ENCODE measurements around the gene DDR1.
A peak's percentile ranks its signal among the peaks of the same experiment; 100 is the strongest.
"Not testable (repeated sequence)": the region's sequence is repeated elsewhere in the genome, so short reads cannot be mapped to it uniquely, and the experiment has no call there.

Gene DDR1

DNA sequence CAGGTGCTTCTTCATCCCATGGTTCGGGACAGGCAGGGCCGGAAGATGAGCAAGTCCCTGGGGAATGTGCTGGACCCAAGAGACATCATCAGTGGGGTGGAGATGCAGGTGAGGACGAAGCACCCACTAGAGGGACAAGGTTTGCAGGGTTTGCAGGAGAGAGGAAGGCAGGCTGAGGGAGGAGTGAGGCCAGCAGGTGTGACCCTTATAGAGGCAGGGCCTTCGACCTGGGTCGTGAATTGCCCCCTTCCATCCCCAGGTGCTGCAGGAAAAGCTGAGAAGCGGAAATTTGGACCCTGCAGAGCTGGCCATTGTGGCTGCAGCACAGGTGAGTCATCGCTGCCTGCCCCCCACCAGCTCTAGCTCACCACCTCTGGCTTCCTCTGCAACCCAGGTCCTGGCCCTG, 38.1 kb downstream of the DDR1 start:
- DNase-seq: no peak

DNA sequence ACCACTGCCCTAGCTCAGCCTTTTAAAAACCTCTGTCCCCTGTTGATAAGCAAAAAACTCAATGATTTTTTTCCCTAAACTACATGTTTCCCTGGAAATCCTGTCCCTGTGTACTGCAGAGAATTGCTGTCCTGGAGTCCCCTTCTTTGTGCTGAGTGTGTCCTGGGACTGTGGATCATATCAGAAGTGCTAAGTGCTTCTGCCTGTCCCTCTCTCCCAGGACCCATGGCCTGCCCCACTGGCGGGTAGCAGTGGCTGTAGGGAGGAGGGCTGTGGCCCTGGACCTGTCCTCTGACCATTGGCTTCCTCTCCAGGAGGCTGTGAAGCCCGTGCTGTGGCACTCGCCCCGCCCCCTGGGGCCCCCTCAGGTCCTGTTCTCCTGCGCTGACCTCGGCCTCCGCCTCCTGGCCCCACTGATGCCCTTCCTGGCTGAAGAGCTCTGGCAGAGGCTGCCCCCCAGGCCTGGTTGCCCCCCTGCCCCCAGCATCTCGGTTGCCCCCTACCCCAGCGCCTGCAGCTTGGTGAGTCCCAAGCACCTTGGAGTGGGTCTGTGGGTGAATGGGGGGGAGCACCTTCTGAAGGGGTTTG, 39.8 kb downstream of the DDR1 start:
- DNase-seq: not testable (repeated sequence)

DNA sequence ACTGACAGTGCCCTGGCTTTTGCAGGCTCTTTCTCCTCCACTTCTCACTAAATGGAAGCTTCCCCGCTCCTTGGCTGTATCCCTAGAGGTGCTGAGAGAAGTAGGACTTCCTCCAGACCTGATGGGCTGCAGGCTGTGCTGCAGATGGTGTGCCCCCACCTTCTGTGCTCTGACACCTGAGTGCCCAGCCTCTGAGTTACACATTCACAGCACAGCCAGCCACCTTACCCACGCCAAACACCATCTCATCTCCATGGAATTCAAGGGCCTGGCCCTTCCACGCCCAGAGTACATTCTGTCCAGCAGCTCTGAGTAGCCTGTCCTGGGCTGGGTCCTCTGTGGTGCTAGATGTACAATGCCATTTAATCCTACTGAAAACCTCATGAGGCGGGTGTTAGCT, 42.3 kb downstream of the DDR1 start:
- DNase-seq: no peak

DNA sequence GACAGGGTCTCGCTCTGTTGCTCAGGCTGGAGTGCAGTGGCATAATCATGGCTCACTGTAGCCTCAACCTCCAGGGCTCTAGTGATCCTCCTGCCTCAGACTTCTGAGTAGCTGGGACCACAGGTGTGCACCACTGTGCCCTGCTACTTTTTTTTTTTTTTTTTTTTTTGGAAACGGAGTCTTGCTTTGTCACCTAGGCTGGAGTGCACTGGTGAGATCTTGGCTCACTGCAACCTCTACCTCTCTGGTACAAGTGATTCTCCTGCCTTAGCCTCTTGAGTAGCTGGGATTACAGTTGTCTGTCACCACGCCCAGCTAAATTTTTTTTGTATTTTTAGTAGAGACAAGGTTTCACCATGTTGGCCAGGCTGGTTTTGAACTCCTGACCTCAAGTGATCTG, 42.8 kb downstream of the DDR1 start:
- DNase-seq: not testable (repeated sequence)

DNA sequence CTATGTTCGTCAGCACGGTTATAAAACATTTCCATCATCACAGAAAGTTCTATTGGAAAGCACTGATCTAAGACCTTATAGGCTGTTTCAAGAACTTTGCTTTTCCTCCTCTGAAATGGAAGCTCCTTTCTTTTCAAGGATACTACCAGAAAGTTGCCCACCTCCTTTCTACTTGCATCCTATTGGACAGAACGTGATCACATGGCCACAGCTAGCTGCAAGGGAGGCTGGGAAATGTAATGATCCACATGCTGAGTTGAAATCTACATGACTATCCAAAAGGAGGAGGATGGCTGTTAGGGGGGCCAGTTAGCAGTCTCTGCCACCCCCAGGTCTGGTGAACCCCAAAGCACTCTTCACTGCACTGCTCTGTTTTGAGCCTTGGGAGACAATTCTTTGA, 44.4 kb downstream of the DDR1 start:
- DNase-seq: no peak

DNA sequence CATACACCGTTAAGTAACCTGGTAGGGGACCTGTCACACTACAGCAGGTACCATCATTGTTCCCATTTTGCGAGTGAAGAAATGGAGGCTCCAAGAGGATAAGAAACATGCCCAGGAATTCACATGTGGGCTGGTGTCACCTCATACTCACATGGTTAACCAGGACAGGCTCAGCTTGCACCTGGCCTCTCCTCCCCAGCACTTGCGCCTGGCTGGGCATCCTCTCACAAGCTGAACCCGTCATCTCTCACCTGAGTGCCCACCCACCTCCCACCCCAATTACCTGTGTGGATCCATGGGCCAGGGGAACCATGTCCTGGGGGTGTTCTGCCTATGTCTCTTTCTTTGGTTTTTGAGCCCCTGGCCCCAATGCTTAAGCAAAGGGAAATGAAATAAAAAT, 46.2 kb downstream of the DDR1 start:
- no peak for DNase-seq

DNA sequence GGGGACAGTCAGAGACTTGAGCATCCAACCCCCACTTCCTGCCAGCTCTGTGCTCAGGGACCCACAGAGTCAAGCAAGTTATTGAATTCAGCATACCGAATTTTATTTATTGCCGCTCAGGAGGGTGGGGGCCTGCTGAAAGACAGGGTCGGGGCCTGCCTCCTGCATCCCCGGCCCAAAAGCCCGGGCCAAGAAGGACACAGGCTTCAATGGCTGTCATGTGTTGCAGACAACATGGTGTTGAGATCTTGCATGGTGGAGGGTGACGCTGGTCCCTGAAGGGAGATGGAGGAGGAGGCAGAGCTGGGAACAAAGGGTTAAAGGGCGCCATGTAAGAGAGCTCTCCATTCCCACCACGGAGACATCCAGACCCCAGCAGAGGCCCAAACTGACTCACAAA, 47.0 kb downstream of the DDR1 start:
- DNase-seq: no peak

DNA sequence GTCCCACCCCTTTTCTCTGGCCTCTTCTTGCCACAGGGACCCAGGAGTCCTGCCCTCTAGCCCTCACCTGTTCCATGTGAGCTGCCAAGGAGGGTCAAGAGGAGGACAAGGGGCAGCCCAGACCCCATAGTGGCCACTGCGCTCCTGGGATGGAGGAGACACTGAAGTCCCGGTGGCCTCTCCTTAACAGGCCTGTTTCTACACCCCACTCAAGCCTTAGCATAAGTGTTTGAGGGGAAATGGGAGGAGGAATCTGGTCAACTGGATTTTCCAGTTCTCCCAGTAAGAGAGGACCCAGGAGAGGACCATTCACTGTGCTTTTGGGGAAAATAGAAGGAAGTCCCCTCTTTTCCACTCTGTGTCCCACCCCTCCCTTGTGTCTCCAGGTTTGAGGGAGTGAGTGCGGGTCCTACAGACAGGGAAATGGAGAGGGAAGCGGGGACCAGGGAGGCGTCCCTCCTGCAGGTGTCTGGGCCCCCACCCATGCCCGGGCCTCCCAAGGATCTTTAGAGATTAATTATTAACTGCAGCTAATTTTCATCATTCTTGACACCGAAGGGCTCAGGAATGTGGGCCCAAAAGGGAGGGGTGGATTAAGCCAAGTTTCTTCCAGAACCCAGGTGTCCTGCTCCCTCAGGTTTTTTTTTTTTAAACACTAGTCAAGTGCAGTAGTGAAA, 47.8 kb downstream of the DDR1 start, which contains the start of gene SFTA2:
Gene SFTA2, minus strand, starts transcription at position 202 of the 677 bp plus-strand sequence. Its CDS starts 74 bp downstream, at position 128.
- DNase-seq: no peak

DNA sequence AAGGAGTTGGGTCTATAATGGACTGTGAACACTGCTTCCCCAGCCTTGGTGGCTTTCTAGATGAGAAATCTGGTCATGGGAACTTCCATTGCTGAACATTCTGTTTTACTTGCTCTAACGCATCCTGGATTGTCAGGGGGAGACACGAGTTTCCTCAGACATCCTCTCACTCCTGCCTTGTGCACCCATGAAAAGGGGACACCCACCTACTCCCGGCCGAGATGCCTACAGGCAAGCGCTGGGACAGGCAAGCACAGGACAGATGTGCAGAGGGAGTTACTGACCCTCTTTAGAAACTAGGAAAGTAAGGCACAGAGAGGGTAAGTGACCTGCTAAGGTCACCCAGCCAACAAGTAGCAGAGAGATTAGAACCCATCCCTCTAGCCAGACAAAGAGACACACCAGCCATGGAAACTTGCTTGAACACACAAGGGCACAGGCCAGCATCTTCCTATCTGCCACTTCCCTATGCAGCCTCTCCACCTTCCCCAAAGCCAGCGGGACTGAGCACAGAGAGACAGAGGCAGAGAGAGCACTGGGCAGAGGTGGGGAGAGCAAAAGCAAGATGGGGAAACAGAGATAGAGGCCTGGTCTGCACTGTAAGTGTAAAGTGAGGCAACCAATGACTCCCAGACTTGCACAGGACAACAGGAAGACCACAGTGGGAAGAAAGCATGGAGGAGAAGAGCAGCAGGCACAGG, 48.5 kb downstream of the DDR1 start:
- DNase-seq: no peak

DNA sequence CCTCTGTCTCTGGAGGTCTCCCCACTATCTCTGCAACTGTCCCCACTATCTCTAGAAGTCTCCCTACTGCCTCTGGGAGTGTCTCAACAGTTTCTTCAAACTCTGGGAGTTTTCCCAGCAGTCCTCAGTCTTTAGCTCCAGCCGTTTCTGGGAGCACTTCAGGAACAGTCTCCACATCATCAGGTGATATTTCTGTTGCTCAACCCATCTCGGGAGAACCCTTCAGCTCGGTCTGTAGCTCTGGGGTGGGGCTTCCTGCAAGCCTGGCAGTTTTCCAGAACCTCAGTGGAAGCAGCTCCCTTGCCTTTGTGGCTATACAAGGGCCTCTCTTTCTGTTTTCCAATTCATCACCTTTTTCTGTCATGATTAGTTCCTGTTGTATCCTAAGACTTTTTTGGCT, 50.7 kb downstream of the DDR1 start:
- no peak for DNase-seq

DNA sequence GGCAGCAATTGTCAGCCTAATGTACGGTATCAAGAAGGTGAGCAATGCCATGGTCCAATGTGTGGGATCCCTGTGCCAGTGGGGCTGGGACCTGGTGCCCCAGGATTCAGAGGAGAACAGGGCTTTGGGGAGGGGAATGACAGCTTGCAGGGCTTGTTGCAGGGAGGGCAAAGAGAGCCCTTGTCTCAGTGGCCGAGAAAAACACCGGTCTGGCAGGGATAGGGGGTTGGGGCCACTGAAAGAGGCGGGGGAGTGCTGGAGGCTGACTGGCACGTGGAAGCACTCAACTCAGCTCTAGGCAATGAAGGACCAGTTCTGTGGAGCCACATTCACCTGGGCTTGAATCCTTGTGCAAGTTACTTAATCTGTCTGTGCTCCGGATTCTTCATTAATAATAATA, 52.9 kb downstream of the DDR1 start:
- DNase-seq: no peak

DNA sequence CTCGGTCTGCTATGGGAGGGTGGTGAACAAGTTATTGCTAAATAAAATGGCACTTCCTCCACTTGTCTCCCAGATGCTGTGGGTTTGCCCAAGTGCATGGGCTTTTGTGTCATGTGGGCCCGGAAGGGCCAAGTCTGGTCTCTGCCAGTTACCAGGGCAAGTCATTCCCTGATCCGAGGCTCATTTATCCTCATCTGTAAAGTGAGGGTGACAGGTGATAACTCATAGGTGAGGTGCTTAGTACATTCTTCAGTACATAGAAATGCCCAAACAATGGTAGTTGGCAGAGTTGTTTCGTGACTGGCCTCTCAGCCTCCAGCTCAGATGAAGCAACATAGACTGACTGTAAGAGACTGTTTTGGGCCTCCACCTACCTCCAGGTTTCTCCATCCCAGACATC, 54.4 kb downstream of the DDR1 start:
- peak; percentile 3 for DNase-seq

DNA sequence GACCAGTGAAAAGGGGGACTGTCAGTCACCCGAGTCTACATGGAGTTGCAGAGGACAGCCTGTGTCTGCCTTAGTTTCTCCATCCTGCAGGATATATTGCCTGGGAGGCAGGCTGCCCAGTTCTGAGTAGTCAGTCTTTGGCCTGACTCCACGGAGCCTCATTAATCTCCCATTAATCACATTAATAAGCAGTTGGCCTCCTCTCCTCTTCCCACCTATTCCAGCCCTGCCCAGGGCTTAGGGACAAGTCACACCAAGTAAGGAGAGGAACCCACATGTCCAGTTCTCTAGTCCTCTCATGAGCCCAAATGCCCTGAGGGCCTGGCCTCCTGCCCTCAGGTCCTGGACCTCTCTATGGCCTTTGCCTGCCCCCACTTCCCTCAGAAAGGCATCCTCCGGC, 55.2 kb downstream of the DDR1 start:
- DNase-seq: no peak

DNA sequence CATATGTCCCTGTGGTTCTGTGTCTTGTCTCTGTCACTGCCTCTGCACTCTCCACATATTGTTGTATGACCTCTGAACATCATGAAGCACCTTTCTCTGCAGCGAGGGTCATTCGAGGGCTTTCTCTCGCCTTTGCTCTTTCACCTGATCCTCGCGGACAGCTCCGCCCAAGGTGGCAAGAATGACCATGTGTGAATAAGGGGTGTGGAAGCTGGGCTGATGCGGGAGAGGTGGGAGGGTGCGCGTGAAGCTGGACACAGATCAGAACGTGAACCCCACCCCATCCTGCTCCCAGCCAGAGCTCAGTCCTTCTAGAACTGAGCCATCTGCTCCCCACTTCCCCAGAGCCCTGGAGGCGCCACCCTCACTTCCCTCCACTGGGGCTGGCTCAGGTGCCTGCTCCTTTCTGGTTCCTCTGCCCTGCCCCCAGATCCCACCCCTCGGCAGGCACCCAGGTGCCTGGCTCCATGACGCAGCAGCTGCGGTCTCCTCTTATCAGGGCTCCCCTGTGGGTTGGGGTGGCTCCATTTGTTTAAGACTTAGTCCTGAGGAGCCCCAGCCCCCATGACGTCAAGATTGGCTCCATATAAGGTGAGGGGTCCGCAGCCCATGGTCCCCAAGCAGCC, 56.2 kb downstream of the DDR1 start, which contains the start of gene MUCL3:
Gene MUCL3, plus strand, starts transcription at position 613 of the 626 bp plus-strand sequence. CDS start 27 bp downstream, outside the sequence.
- no peak for DNase-seq

DNA sequence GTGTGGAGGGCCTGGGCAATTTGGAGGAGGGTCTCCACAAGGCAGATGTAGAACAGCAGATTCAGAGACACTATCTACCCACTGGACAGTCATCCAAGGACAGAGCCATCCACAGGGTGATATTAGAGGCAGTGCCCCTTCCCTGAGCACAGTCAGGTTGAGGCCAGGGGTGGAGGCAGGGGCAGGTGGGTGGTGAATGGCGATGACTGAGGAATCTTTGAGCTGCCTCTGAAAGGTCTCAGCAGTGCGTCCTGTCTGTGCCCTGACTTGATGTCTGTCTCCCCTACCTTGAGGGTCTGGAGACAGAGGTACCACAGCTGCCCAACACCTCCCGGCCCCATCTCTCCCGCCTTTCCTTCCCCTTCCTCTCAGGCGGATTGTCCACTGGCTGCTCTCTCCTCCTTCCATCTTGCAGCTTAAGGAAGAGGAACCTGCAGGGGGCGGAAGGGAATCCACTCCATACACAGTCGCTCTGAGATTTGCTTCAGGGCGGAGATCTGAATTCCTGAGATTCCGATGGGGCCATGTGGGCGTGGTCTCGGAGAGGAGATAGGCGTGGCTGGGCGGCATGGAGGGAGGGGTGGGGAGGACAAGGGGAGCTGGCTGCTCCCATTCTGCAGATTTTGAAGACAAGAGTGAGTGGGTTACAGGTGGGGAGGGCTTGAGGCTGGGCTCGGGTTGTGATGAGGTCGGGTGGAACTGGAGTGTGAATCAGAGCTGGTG, 58.2 kb downstream of the DDR1 start:
- peak; percentile 45 for DNase-seq

DNA sequence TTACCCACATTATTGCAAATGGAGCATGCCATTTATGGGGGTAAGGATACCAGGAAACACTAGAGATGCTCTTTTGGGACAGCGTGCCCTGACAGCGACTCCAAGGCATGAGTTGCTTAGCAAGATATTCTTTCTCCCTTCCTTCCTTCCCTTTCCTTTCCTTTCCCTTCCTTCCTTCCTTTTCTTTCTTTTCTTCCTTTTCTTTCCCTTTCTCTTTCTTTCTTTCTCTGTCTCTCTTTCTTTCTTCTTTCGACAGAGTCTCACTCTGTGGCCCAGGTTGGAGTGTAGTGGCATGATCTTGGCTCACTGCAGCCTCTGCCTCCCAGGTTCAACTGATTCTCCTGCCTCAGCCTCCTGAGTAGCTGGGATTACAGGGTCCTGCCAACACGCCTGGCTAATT, 59.7 kb downstream of the DDR1 start:
- no peak for DNase-seq

DNA sequence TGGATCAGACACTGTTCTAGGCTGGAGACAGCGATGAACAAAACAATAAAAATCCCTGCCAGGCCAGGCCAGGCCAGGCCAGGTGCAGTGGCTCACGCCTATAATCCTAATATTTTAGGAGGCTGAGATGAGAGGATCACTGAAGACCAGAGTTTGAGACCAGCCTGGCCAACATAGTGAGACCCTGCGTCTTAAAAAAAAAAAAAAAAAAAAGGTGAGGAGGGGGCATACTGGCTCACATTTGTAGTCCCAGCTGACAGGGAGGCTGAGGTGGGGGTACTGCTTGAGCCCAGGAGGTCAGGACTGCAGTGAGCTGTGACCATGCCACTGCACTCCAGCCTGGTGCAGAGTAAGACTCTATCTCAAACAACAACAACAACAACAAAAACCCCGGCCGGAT, 61.0 kb downstream of the DDR1 start:
- no peak for DNase-seq

DNA sequence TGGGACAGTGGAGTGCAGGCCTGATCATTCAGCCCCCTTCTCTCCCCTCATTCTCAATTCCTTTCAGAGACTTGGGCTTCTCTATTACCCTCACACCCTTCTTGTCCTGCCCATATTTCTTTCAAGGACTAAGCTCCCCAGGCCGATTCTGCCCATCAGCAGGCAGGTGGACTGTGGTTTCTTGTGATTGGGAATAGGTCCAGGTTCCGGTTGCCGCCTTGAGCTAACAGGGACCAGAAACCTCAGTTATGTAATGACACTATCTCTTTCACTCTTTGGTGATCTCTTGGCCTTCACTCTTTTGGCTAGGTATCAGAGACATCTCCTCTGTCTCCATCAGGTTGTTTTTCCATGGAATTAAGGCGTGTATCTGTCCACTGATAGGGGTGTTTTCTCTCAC, 62.9 kb downstream of the DDR1 start:
- DNase-seq: no peak

DNA sequence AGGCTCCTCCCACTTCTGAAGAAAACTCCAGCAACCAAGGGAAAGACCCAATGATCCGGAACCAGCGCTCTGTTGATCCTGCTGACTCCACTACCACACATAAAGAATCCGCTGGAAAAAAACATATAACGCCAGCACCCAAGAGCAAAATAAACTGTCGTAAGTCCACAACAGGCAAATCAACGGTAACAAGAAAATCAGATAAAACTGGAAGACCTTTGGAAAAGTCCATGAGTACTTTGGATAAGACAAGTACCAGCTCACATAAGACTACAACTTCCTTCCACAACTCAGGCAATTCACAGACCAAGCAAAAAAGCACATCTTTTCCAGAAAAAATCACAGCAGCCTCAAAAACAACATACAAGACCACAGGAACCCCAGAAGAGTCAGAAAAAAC, 64.5 kb downstream of the DDR1 start:
- no peak for DNase-seq

Data from inflammatory macrophage treated with lipopolysaccharide for 4 hours (primary cell).